NCI-H82 (cell line): Measurements from ENCODE around the gene ISOC2.

Experiments used
- DNase-seq: peaks from one replicate; lab custom pipeline; 2025; lab: John Stamatoyannopoulos, UW

The ISOC2 gene

DNA sequence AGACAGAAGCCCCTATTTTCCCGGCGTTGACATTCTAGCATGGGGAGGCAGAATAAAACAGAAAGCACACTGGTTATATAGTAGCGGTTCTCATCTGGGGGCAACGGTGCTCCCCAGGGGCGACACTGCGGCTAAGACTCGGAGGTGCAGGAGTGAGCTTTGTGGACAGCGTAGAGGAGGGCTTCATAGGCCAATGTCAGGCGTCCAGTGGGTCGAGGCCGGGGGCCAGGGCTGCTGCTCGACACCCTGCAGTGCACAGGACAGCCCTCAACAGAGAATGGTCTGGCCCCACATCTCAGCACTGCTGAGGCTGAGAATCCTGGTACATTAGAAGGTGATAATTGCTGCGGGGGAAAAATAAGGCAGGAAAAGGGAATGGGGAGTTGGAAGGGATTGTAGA lies 16.5 kb upstream of the ISOC2 start:
- no peak for DNase-seq

GRCh38 chr19:55476100-55476775 lies 14.8 kb upstream of the ISOC2 start, which contains the start of gene ZNF628:
TSS of gene ZNF628 (plus strand) at chr19:55476617. CDS start at chr19:55479911, 3,294 bp downstream.
- peak; percentile 98 for DNase-seq

DNA sequence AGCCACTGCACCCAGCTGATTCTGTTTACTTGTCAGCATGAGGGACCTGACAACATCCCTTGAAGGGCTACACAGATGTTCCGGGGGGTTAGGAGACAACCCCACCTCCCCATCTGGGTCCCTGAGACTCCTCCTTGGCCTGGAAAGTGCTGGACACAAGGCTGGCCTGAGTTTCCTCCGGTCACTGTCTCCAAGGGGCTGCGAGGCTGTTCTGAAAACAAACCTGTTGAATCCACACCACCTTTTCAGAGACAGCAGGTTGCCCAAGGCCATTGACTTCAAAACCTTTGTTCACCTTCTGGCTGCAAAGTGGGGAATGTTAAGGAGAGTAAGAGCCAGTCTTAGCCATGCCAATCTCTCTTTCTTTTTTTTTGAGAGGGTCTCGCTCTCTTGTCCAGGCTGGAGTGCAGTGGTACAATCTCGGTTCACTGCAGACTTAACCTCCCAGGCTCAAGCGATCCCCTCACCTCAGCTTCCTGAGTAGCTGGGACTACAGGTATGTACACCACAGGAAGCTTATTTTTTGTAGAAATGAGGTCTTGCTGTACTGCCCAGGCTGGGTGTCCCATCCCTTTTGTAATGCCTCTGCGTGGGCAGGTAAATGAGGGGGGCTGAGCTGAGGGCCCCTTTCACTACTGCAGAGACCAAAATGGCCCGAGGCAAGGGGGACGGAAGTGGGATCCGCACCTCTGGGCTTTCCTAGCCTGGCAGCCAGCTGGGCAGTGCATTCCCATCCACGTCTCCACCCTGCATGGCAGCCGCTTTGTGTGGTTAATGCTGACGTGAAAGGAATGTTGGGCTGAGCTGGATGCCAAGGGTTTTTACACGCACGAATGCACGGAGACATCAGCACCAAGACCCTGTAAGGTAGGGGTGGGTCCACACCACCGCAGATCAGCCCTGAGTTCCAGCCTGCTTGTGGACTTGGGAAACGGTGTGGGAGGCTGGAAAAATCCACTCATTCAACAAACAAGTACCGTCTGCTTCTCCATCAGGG lies 13.1 kb upstream of the ISOC2 start:
- DNase-seq = no peak

DNA sequence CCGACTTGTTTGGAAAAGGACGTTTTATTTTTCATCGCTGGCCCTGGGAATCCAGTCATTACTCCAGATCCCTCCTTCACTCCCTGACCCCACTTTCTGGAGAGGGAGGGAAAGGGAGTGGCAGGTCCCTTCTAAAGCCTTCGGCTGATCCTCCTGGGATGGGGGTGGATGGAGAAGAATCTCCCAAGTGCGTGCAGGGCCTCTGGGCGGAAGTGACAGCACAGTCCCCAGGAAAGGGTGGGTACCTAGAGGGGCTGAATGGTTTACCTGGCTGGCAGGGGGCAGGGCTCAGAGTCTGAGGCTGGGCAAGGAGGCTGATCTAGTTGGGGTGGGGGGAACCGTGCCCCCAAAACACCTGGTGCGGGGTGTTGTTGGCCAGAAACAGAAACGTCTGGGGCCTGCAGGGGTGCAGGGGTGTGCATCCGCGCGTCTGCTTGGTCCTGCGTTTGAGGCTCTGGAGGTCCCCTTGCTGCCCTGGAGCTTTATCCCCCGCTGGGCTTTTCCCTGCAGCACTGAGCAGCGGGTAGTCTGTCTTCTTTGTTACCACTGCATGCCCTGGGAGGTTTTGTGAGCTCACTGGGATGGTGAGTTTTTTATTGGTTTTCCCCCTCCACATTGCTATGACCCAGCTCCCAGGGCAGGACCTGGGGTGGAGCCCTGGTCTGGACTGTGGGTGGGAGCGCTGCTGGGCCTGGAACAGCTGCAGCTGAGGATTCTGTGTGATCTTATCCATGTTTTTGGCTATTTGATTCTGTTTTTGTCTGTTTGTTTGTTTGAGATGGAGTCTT lies 12.0 kb upstream of the ISOC2 start:
- DNase-seq = no peak

GRCh38 chr19:55472463-55472862 lies 11.0 kb upstream of the ISOC2 start:
- no peak for DNase-seq

DNA sequence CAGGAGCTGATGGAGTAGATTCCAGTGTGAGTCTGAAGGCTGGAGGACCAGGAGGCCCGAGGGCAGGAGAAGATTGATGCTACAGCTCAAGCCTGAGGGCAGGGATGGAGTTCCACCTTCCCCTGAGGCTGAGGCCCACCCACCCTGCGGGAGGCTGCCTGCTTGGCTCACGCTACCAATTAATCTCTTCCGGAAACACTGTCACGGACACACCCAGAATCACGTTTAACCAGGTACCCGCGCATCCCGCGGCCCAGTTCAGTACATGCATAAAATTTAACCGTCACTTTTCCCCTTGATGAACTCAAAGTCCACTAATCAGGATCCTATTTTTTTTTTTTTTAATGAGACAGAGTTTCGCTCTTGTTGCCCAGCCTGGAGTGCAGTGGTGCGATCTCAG lies 9.8 kb upstream of the ISOC2 start:
- no peak for DNase-seq

DNA sequence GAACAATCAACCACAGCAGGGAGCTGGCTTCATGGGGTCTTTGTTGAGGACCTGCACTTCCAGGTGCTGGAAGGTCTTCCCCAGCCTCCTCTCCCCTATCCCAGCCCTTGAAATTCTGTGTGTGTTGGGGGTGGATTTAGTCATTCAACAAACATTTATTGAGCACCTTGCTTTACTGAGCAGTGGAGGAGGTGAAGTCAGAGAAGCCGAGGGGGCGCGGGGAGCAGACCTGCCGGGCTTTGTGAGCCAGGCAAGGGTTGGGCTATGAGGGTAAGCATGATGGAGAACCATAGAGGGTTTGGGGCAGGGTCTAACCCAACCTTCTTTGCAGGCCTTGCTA lies 6.6 kb upstream of the ISOC2 start:
- no peak for DNase-seq

- peak; percentile 37 for DNase-seq
Observed at GRCh38 chr19:55467236-55468053, 6.0 kb upstream of the ISOC2 start.

DNA sequence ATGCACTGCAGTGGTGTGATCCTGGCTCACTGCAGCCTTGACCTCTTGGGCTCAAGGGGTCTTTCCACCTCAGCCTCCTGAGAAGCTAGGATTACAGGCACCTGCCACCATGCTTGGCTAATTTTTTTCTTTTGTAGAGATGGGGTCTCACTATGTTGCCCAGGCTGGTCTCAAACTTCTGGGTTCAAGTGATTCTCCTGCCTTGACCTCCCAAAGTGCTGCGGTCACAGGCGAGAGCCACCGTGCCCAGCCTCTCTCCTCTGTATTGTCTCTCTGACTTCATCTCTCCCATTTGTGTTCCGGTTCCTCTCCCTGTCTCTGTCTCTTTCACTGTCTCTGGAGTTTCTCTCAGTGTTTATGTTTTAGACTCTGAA lies 4.8 kb upstream of the ISOC2 start:
- DNase-seq = no peak

DNA sequence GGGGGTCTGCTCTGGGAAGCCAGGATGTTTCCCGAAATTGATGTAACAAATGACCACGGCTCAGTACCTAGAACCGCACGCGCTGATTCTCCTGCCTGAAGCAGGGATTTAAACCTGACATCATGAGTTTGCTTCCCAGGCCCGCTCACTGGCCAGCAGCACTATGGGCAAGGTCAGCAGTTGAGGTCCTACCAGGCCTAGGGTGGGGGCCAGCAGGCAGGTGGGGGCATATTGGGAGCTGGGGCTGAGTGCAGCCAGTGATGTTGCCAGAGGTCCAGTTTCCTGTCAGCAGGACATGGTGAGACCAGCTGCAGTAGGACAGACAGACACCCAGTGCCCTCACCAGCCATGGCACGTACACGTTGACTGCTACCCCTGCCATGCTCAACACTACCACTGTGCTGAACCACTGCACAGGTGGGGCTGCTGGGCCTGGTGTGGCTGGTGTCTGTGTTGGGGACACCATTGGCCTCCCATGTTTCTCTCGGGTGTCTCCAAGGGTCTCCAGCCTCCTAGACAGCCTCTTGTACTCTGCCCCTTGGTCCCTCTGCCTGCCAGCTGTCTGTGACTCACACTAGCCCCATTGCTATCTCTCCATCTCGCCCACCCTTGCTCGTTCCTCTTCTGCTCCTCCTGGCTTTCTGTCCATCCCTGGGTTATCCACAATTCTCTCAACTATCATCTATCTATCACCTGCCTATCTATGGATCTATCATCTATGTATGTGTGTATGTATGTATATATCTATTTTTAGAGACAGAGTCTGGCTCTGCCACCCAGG lies 4.2 kb upstream of the ISOC2 start:
- no peak for DNase-seq

DNA sequence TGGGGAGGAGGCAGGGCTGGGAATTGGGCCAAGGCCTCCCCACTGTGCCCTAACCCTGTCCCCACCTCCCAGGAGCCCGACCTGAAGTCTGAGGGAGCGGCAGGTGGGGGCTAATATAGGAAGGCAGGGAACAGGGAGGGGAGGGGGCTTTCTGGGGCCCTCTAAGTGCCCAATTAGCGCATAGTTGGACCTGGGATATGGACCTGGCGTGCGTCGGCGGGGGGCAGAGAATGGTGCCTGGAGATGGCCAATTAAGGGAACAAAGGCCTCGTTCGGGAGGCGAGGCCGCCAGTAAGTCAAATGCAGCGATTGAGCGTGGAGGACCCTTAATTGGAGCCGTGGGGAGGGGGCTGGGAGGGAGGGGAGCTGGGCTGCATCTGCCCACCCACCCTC lies 3.2 kb upstream of the ISOC2 start, which contains the start of gene C19orf85:
TSS of gene C19orf85 (minus strand) at position 90 of the 393 bp plus-strand sequence. CDS start 197 bp downstream, outside the sequence.
- DNase-seq = no peak

DNA sequence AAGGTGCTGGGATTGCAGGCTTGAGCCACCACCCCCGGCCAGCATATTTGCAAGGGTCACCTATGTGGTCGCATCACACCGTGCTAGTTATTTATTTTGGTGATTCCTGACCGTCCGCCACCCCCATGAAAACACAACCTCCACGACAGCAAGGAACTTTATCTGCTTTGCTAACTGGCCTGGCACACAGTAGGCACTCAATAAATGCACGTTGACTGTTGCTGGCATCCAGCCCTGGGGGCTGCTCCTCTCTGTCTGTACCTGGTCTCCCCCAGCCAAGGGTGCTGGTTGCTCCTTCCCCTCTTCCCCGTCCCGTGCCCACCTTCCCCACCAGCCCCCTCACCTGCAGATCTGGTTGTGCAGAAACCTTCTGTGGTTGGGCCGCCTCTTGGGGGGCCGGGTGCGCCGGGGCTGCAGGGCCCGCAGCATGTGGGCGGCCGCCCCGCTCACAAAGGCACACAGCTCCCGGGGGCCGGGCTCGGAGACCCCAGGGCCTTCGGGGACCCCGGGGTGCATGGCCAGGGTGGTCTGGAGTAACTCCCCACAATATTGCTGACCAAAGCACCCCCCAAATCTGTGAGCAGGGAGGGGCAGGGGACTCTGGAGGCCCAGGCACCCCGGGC lies 2.7 kb upstream of the ISOC2 start:
- no peak for DNase-seq

DNA sequence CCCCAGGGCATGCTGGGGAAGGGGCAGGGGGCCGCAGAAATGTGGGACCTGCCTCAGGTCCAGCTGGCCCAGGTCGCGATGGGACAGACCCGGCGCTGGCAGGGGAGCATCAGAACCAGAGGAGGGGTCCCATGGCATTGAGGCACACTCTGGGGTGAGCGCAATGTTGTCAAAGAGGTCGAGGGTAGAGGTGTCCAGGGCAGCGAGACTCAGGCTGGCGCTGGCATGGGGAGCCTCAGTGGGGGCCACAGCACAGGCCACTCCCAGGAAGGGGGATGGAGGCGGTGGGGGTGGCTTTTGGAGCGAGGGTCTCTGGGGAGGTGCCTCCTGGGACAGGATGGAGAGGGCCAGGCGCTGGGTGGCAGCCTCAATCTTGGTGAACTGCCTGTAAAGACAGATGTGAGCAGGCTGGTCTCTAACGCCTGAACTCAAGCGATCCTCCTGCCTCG lies 2.2 kb upstream of the ISOC2 start:
- no peak for DNase-seq

DNA sequence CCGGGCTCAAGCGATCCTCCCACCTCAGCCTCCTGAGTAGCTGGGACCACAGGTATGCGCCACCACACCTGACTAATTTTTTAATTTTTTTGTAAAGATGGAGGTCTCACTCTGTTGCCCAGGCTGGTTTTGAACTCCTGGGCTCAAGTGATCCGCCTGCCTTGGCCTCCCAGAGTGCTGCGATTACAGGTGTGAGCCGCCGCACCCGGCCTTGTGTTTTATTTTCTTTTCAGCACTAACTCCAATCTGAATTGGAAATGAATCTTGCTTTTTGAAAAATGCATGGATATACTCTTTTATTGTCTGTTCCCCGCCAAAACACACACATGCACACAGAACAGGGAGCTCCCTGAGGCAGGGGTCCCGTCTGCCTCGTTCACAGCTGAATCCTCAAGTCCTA lies 1.3 kb upstream of the ISOC2 start:
- no peak for DNase-seq

- DNase-seq = peak; percentile 30
Observed at GRCh38 chr19:55461974-55462626, 658 bp upstream of the ISOC2 start.

DNA sequence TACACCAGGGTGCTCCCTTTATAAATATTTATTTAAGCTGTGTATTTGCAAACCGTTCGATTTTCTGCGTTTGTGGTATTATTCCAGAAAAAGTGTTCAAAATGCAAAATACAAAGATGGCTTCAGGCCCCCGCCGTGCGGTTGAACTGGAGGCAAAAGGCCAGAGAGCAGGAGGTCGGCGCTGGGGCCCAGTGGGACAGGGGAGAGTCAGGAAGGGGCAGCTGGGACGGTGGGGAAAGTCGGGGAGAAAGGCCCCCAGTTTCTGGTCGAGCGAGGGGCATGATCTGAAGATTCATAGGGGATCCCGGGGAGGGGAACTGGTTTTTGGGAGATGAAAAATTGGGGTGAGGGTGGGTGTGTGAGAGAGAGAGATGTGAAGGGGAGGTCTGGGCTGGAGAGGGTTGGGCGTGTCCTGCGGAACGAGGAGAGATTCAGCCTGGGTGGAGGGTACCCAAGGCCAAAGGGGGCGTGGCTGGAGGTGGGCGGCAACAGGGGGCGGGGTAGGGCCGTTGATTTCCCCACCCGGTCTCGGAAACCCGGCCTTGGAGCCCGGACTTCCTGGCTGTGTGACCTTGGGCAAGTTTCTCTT lies 678 bp downstream of the ISOC2 start:
- DNase-seq = peak; percentile 90

DNA sequence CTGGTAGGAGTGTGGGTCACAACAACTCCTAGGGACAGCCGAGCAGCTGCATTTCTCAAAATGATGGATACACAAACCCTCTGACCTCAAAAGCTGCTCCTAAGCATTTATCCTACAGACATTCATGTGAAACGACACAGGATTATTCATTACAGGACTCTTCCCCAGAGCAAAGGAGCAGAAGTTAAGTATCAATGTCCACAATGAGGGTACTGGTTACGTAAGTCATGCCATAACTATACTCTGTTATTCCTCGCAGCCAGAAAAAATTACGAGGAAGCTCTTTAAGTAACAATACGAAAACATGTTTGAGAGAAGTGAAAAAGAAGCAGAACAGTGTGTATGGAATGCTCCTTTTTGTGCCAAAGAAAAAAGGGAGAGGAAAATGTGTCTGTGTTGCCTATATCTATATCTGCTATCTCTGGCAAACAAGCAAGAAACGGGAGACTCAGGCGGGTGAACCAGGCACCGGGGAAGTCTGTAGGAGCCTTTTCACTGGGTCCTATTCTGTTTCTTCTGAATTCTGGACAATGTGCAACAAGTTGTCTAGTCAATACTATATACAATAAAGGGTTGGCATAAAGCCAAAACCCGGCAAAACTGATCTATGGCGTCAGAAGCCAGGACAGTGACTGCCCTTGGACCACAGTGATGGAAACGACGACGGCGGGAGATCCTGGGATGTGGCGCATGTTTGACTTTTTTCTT lies 1.3 kb downstream of the ISOC2 start:
- DNase-seq = no peak

GRCh38 chr19:55459551-55459949 lies 1.9 kb downstream of the ISOC2 start:
- no peak for DNase-seq
